ENCODE results near the gene ROCK2. TPM values are rescaled to one million over a fixed set of nuclear protein-coding genes. Genes with fewer than 3 reads are reported as not detected.

The ROCK2 gene
- total RNA-seq, 1 experiment from 2014 or later = 25.9 TPM

DNA sequence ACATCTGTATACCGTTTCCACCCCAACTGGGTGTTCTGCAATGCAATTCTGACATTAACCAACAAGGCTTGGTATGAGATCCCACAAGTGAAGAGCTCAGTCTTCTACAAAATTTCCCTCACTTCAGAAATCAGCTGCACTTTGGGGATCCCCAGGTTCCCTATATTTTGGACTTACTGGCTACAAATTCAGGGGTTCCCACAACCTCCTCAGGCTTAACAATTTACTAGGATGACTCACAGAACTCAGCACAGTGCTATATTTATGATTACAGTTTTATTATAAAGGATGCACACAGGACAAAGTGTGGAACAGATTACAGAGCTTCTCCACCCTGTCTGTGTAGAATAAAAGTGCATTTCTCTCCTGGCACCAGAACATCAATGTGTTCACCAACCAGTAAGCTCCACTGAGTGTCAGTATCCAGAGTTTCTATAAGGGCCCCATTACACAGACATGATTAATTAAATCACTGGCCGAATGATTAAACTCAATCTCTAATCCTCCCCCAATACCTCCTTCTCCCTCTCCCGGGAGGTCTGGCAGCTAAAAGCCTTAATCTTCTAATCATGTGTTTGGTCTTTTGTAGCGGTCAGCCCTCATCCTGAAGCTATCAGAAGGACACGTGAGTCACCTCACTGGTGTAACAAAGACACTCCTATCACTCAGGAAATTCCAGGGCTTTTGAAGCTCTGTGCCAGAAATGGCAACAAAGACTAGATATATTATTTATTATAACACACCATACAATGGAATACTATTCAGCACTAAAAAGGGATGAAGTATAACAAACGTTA is 104.6 kb downstream of the ROCK2 start:
- Mint-ChIP-seq H3K27ac (no peak overlapping the region), H3K4me3 (no peak overlapping the region), H3K4me1 (peaks cover 4% of the 10 kb centered on the region; the same call in 1 of the 2 replicates), H3K9me3 (no peaks in the 10 kb centered on the region), H3K27me3 (ENCODE audit: low read depth) (no peaks in the 10 kb centered on the region), H3K36me3 (no peaks in the 10 kb centered on the region)
- ATAC-seq (no peak), DNase-seq (ENCODE audit: low spot score) (no peak)
- ChIA-PET POLR2A (no interaction called here), CTCF (interaction anchor here (0.9 to 1.0 kb wide), 2 partner anchors 22 to 109 kb away, joined by 3 read pairs; no protein-coding TSS in a partner anchor)
- TF ChIP-seq, protein P1, sequence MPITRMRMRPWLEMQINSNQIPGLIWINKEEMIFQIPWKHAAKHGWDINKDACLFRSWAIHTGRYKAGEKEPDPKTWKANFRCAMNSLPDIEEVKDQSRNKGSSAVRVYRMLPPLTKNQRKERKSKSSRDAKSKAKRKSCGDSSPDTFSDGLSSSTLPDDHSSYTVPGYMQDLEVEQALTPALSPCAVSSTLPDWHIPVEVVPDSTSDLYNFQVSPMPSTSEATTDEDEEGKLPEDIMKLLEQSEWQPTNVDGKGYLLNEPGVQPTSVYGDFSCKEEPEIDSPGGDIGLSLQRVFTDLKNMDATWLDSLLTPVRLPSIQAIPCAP (CRISPR knock-in tag; IDR thresholded peaks at IDR 0.05) = no peak
- TF ChIP-seq, protein P2, sequence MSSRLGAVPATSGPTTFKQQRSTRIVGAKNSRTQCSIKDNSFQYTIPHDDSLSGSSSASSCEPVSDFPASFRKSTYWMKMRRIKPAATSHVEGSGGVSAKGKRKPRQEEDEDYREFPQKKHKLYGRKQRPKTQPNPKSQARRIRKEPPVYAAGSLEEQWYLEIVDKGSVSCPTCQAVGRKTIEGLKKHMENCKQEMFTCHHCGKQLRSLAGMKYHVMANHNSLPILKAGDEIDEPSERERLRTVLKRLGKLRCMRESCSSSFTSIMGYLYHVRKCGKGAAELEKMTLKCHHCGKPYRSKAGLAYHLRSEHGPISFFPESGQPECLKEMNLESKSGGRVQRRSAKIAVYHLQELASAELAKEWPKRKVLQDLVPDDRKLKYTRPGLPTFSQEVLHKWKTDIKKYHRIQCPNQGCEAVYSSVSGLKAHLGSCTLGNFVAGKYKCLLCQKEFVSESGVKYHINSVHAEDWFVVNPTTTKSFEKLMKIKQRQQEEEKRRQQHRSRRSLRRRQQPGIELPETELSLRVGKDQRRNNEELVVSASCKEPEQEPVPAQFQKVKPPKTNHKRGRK (CRISPR knock-in tag; IDR thresholded peaks at IDR 0.05; ENCODE audit: borderline replicate concordance) = no peak
- TF ChIP-seq ETV6 (CRISPR knock-in tag; IDR thresholded peaks at IDR 0.05) = no peak
- no peak for TF ChIP-seq NR2C2 (CRISPR knock-in tag; IDR thresholded peaks at IDR 0.05)
- TF ChIP-seq, protein P3, sequence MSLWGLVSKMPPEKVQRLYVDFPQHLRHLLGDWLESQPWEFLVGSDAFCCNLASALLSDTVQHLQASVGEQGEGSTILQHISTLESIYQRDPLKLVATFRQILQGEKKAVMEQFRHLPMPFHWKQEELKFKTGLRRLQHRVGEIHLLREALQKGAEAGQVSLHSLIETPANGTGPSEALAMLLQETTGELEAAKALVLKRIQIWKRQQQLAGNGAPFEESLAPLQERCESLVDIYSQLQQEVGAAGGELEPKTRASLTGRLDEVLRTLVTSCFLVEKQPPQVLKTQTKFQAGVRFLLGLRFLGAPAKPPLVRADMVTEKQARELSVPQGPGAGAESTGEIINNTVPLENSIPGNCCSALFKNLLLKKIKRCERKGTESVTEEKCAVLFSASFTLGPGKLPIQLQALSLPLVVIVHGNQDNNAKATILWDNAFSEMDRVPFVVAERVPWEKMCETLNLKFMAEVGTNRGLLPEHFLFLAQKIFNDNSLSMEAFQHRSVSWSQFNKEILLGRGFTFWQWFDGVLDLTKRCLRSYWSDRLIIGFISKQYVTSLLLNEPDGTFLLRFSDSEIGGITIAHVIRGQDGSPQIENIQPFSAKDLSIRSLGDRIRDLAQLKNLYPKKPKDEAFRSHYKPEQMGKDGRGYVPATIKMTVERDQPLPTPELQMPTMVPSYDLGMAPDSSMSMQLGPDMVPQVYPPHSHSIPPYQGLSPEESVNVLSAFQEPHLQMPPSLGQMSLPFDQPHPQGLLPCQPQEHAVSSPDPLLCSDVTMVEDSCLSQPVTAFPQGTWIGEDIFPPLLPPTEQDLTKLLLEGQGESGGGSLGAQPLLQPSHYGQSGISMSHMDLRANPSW (CRISPR knock-in tag; conservative IDR thresholded peaks at IDR 0.05; ENCODE audit: low read depth) = no peak
- TF ChIP-seq, protein P4, sequence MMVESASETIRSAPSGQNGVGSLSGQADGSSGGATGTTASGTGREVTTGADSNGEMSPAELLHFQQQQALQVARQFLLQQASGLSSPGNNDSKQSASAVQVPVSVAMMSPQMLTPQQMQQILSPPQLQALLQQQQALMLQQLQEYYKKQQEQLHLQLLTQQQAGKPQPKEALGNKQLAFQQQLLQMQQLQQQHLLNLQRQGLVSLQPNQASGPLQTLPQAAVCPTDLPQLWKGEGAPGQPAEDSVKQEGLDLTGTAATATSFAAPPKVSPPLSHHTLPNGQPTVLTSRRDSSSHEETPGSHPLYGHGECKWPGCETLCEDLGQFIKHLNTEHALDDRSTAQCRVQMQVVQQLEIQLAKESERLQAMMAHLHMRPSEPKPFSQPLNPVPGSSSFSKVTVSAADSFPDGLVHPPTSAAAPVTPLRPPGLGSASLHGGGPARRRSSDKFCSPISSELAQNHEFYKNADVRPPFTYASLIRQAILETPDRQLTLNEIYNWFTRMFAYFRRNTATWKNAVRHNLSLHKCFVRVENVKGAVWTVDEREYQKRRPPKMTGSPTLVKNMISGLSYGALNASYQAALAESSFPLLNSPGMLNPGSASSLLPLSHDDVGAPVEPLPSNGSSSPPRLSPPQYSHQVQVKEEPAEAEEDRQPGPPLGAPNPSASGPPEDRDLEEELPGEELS (CRISPR knock-in tag; IDR thresholded peaks at IDR 0.05) = no peak
- no peak for TF ChIP-seq NR3C1 (CRISPR knock-in tag; conservative IDR thresholded peaks at IDR 0.05; ENCODE audit: low read depth)
- TF ChIP-seq, protein P5, sequence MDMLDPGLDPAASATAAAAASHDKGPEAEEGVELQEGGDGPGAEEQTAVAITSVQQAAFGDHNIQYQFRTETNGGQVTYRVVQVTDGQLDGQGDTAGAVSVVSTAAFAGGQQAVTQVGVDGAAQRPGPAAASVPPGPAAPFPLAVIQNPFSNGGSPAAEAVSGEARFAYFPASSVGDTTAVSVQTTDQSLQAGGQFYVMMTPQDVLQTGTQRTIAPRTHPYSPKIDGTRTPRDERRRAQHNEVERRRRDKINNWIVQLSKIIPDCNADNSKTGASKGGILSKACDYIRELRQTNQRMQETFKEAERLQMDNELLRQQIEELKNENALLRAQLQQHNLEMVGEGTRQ (CRISPR knock-in tag; IDR thresholded peaks at IDR 0.05) = no peak
- TF ChIP-seq, protein P6, sequence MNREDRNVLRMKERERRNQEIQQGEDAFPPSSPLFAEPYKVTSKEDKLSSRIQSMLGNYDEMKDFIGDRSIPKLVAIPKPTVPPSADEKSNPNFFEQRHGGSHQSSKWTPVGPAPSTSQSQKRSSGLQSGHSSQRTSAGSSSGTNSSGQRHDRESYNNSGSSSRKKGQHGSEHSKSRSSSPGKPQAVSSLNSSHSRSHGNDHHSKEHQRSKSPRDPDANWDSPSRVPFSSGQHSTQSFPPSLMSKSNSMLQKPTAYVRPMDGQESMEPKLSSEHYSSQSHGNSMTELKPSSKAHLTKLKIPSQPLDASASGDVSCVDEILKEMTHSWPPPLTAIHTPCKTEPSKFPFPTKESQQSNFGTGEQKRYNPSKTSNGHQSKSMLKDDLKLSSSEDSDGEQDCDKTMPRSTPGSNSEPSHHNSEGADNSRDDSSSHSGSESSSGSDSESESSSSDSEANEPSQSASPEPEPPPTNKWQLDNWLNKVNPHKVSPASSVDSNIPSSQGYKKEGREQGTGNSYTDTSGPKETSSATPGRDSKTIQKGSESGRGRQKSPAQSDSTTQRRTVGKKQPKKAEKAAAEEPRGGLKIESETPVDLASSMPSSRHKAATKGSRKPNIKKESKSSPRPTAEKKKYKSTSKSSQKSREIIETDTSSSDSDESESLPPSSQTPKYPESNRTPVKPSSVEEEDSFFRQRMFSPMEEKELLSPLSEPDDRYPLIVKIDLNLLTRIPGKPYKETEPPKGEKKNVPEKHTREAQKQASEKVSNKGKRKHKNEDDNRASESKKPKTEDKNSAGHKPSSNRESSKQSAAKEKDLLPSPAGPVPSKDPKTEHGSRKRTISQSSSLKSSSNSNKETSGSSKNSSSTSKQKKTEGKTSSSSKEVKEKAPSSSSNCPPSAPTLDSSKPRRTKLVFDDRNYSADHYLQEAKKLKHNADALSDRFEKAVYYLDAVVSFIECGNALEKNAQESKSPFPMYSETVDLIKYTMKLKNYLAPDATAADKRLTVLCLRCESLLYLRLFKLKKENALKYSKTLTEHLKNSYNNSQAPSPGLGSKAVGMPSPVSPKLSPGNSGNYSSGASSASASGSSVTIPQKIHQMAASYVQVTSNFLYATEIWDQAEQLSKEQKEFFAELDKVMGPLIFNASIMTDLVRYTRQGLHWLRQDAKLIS (CRISPR knock-in tag; IDR thresholded peaks at IDR 0.05; ENCODE audit: borderline replicate concordance) = no peak
- TF ChIP-seq ZNF671 (CRISPR knock-in tag; IDR thresholded peaks at IDR 0.05) = no peak

DNA sequence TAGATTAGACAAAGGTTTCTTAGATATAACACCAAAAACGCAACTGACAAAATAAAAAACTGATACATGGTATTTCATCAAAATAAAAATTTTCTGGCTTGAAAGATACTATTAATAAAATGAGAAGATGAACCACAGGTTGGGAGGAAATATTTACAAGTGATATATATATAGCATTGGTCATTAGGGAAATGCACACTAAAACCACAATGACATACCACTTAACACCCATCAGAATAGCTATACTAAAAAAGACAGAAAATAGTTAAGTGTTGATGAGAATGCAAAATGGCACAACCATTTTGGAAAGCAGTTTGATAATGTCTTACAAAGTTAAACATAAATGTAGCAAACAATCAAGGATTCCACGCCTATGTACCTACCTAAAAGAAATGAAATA is 105.3 kb downstream of the ROCK2 start:
- no peaks in the 10 kb centered on the region for H3K9me3 Mint-ChIP-seq
- no peaks in the 10 kb centered on the region for H3K27me3 Mint-ChIP-seq (ENCODE audit: low read depth)
- H3K4me3 Mint-ChIP-seq = no peak overlapping the region
- ATAC-seq (no peak), DNase-seq (ENCODE audit: low spot score) (no peak)
- no peaks in the 10 kb centered on the region for H3K36me3 Mint-ChIP-seq
- ChIA-PET POLR2A (no interaction called here), CTCF (interaction anchor here (0.9 to 1.0 kb wide), 2 partner anchors 22 to 108 kb away, joined by 3 read pairs; no protein-coding TSS in a partner anchor)
- no peak overlapping the region for H3K27ac Mint-ChIP-seq
- H3K4me1 Mint-ChIP-seq = peaks cover 4% of the 10 kb centered on the region; the same call in 1 of the 2 replicates
- TF ChIP-seq, protein P7, sequence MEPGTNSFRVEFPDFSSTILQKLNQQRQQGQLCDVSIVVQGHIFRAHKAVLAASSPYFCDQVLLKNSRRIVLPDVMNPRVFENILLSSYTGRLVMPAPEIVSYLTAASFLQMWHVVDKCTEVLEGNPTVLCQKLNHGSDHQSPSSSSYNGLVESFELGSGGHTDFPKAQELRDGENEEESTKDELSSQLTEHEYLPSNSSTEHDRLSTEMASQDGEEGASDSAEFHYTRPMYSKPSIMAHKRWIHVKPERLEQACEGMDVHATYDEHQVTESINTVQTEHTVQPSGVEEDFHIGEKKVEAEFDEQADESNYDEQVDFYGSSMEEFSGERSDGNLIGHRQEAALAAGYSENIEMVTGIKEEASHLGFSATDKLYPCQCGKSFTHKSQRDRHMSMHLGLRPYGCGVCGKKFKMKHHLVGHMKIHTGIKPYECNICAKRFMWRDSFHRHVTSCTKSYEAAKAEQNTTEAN (CRISPR knock-in tag; IDR thresholded peaks at IDR 0.05) = no peak
- TF ChIP-seq, protein P5 (CRISPR knock-in tag; IDR thresholded peaks at IDR 0.05) = no peak
- TF ChIP-seq ZNF317 (CRISPR knock-in tag; IDR thresholded peaks at IDR 0.05; ENCODE audit: borderline replicate concordance, low read depth) = no peak
- TF ChIP-seq, protein P8, sequence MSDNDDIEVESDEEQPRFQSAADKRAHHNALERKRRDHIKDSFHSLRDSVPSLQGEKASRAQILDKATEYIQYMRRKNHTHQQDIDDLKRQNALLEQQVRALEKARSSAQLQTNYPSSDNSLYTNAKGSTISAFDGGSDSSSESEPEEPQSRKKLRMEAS (CRISPR knock-in tag; IDR thresholded peaks at IDR 0.05) = no peak
- TF ChIP-seq, protein P1 (CRISPR knock-in tag; IDR thresholded peaks at IDR 0.05) = no peak
- TF ChIP-seq RELA (CRISPR knock-in tag; IDR thresholded peaks at IDR 0.05; ENCODE audit: borderline replicate concordance) = no peak
- TF ChIP-seq SP1 (CRISPR knock-in tag; conservative IDR thresholded peaks at IDR 0.05) = no peak

Measured in WTC11 (cell line).